22Rv1 (cell line): ENCODE data around the gene EPAS1.

Source experiments
- H3K27ac ChIP-seq: fragments of 450-650 bp; 2 replicates; pipeline ENCODE4 v1.5.1; 2017
- CTCF ChIP-seq: fragments of 450-650 bp; IDR thresholded peaks from 2 replicates; pipeline ENCODE4 v1.5.1; 2017; ENCODE audit warnings: mild to moderate bottlenecking
- ZFX ChIP-seq: fragments of 450-650 bp; IDR thresholded peaks from 2 replicates; pipeline ENCODE4 v1.6.1; 2017; ENCODE audit warnings: antibody characterized with exemption, borderline replicate concordance

Gene EPAS1

DNA sequence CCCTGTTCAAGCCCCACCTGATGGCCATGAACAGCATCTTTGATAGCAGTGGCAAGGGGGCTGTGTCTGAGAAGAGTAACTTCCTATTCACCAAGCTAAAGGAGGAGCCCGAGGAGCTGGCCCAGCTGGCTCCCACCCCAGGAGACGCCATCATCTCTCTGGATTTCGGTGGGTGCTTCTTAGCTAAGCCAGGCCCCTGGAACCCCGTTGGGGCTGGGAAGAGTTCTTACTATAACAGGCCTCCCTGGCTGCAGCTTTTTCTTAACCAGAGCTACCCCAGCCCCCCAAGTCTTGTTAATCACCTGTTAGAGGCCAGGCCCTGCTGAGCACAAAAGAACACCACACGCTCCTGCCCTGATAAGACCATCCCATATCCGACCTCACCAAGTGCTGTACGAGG, 79.4 kb downstream of the EPAS1 start:
- TF ChIP-seq ZFX (no peak), CTCF (no peak)

GRCh38 chr2:46377101-46377581, 79.9 kb downstream of the EPAS1 start:
- no peak overlapping the region for H3K27ac ChIP-seq
- TF ChIP-seq ZFX (no peak), CTCF (no peak)

More for the DNA sequence above, 79.4 kb downstream of the EPAS1 start:
- no peak overlapping the region for H3K27ac ChIP-seq

- no peak overlapping the region for H3K27ac ChIP-seq
- TF ChIP-seq CTCF (no peak), ZFX (no peak)
Measured at GRCh38 chr2:46377666-46378560, 80.7 kb downstream of the EPAS1 start.

GRCh38 chr2:46378616-46379015, 81.4 kb downstream of the EPAS1 start:
- TF ChIP-seq CTCF: no peak
- no peak for TF ChIP-seq ZFX
- H3K27ac ChIP-seq: no peak overlapping the region

DNA sequence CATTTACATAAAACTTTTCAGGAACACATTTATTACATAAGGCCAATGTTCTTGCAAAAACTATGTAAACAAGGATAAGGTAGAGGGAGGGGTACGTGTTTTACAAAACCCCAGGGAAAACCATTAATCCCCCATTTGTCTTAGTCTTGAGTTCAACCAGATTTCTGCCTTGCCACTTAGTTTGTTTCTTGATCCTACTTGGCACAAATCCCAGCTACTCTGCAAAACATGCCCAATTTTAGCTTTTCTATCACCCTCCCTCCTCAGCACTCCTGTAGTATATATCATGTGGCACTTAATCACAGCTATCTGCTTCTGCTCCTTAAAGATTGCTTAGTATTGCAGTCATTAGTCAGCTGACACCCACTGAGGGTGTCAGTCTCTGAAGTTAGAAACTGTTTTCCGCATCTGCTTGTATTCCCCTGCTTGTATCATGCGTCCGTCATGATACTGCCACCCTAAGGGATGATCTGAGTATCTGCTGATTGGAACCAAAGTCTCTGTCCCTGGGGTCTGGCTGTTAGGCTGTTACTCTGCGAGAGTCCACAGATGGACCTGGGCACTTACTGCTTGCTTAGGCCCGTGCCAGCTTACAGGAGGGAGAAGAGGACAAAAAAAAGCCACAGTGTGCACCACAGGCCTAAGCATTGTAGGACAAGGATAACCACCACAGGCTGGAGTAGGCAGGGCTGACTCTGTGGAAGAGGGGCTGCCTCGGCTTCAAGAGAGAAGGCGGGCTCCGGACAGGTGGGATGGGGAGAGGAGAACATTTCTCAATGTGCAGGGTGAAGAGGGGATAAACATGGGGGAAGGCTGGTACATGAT, 82.2 kb downstream of the EPAS1 start:
- H3K27ac ChIP-seq: no peak overlapping the region
- TF ChIP-seq CTCF (no peak), ZFX (no peak)

DNA sequence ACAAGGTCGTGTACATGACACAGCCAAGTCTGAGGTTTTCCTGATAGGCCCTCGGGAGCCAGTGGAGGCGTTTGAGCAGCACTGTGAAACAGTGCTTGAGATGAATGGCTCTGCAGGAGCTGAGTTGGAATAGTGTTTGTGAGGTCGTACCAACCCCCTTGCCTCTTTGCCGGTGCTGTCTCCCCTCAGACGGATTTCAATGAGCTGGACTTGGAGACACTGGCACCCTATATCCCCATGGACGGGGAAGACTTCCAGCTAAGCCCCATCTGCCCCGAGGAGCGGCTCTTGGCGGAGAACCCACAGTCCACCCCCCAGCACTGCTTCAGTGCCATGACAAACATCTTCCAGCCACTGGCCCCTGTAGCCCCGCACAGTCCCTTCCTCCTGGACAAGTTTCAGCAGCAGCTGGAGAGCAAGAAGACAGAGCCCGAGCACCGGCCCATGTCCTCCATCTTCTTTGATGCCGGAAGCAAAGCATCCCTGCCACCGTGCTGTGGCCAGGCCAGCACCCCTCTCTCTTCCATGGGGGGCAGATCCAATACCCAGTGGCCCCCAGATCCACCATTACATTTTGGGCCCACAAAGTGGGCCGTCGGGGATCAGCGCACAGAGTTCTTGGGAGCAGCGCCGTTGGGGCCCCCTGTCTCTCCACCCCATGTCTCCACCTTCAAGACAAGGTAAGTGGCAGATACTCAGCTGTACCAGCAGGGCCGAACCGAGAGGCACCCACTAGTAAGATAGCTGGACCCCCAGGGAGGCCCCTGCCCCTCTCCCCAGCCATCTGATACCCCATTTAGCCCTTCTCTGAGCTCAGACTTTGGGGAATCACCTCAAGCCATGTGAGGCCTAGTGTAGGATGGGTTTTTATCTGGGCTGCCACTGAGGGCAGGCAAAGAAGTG, 83.1 kb downstream of the EPAS1 start:
- H3K27ac ChIP-seq: no peak overlapping the region
- no peak for TF ChIP-seq CTCF
- TF ChIP-seq ZFX: no peak
